Fibroblast of skin of right quadriceps (primary cell): ENCODE measurements around the gene CPNE6.
A peak's percentile ranks its signal among the peaks of the same experiment; 100 is the strongest.

ENCODE experiments used
- DNase-seq: peaks from one replicate; pipeline ENCODE4 v3.0.0-alpha.2; 2013

Gene CPNE6

GRCh38 chr14:24055971-24056799 lies 15.2 kb upstream of the CPNE6 start:
- no peak for DNase-seq

- DNase-seq = no peak
Observed at GRCh38 chr14:24056800-24057184, 14.6 kb upstream of the CPNE6 start.

- DNase-seq = no peak
Observed at GRCh38 chr14:24057271-24057670, 14.1 kb upstream of the CPNE6 start.

GRCh38 chr14:24057867-24058259 lies 13.5 kb upstream of the CPNE6 start:
- DNase-seq = no peak

GRCh38 chr14:24058260-24058950 lies 13.0 kb upstream of the CPNE6 start:
- DNase-seq = peak; percentile 68

GRCh38 chr14:24058951-24059475 lies 12.3 kb upstream of the CPNE6 start:
- DNase-seq = no peak

- DNase-seq = no peak
Observed at GRCh38 chr14:24059841-24060388, 11.4 kb upstream of the CPNE6 start.

GRCh38 chr14:24060443-24060842 lies 10.9 kb upstream of the CPNE6 start:
- DNase-seq = no peak

- no peak for DNase-seq
Observed at GRCh38 chr14:24060984-24061913, 10.1 kb upstream of the CPNE6 start.

- no peak for DNase-seq
Observed at GRCh38 chr14:24062216-24062980, 9.0 kb upstream of the CPNE6 start.

- DNase-seq = no peak
Observed at GRCh38 chr14:24063263-24063836, 8.0 kb upstream of the CPNE6 start.

- DNase-seq = no peak
Observed at GRCh38 chr14:24064091-24064795, 7.1 kb upstream of the CPNE6 start.

GRCh38 chr14:24064856-24065255 lies 6.5 kb upstream of the CPNE6 start:
- no peak for DNase-seq

GRCh38 chr14:24065408-24065807 lies 6.0 kb upstream of the CPNE6 start:
- no peak for DNase-seq

GRCh38 chr14:24066496-24067132 lies 4.7 kb upstream of the CPNE6 start:
- DNase-seq = no peak

- no peak for DNase-seq
Observed at GRCh38 chr14:24067133-24068082, 4.0 kb upstream of the CPNE6 start.

- DNase-seq = no peak
Observed at GRCh38 chr14:24068711-24069410, 2.5 kb upstream of the CPNE6 start.

GRCh38 chr14:24069411-24069735 lies 2.0 kb upstream of the CPNE6 start:
- DNase-seq = no peak
